ENCODE data around the gene KLHL13.

KLHL13 gene

DNA sequence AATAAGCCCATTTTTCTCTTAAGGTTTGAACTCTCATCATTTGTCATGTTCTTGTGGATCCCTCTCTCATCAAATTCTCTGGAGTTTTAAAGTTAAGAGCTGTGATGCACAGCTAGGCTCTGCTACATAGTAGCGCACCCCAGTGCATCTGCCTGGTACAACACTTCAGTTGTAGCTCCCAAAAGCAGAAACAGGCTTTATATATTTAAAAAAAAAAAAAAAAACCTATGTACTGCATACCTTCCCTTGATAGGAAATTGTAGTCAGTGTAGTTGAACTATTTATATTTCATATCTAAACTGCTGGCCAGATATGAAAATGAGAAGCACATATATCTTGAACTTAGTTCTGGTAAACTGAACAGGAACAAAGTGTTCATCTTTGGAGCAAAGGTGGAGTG is 131.4 kb downstream of the KLHL13 start (continued):
- TF ChIP-seq, protein P1, sequence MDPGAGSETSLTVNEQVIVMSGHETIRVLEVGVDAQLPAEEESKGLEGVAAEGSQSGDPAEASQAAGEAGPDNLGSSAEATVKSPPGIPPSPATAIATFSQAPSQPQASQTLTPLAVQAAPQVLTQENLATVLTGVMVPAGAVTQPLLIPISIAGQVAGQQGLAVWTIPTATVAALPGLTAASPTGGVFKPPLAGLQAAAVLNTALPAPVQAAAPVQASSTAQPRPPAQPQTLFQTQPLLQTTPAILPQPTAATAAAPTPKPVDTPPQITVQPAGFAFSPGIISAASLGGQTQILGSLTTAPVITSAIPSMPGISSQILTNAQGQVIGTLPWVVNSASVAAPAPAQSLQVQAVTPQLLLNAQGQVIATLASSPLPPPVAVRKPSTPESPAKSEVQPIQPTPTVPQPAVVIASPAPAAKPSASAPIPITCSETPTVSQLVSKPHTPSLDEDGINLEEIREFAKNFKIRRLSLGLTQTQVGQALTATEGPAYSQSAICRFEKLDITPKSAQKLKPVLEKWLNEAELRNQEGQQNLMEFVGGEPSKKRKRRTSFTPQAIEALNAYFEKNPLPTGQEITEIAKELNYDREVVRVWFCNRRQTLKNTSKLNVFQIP (CRISPR knock-in tag; IDR thresholded peaks at IDR 0.05; ENCODE audit: borderline replicate concordance, low read depth): no peak
- TF ChIP-seq ZNF8 (CRISPR knock-in tag; IDR thresholded peaks at IDR 0.05): no peak

DNA sequence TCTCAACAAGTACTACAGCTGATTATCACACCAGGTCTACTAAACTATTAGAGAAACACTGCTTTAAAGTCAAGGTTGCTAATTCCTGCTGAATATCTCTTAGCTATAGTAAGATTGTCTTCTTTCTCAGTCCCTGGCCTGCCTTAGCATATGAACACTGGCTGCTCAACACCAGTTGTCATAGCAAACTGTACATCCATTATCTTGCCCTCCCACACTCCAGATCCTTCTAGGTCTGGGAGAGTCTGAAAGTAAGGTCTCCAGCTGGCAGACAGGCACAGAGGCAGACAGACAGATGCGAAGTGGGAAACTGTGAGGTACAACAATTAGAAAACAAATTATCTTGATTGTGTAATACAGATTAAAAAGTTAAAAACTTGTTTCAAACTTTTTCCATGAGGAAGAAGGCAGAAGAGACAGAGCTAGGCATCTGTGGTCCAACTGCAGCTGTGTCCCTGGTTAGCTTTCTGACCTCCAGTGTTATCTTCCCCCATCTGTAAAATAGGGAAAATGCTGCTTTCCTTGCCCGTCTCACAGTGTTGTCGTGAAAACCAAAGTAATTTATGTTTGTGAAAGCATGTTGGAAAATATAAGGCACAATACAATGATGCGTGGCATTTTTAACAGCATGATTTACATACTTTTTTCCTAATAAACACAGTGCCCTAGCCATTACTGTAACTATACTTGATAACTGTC is 133.8 kb downstream of the KLHL13 start:
- ATAC-seq: peak; percentile 25; the same call in 1 of the 3 replicates
- TF ChIP-seq ZFP30 (CRISPR knock-in tag; IDR thresholded peaks at IDR 0.05): no peak
- TF ChIP-seq SNAI2 (CRISPR knock-in tag; IDR thresholded peaks at IDR 0.05): no peak
- no peak for TF ChIP-seq ZNF8 (CRISPR knock-in tag; IDR thresholded peaks at IDR 0.05)
- TF ChIP-seq ZC3H10 (CRISPR knock-in tag; IDR thresholded peaks at IDR 0.05): no peak
- TF ChIP-seq GLIS3 (CRISPR knock-in tag; IDR thresholded peaks at IDR 0.05): no peak
- TF ChIP-seq, protein P2, sequence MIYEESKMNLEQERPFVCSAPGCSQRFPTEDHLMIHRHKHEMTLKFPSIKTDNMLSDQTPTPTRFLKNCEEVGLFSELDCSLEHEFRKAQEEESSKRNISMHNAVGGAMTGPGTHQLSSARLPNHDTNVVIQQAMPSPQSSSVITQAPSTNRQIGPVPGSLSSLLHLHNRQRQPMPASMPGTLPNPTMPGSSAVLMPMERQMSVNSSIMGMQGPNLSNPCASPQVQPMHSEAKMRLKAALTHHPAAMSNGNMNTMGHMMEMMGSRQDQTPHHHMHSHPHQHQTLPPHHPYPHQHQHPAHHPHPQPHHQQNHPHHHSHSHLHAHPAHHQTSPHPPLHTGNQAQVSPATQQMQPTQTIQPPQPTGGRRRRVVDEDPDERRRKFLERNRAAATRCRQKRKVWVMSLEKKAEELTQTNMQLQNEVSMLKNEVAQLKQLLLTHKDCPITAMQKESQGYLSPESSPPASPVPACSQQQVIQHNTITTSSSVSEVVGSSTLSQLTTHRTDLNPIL (CRISPR knock-in tag; IDR thresholded peaks at IDR 0.05; ENCODE audit: low read depth): no peak
- no peak for TF ChIP-seq ESRRG (CRISPR knock-in tag; IDR thresholded peaks at IDR 0.05)
- no peak for TF ChIP-seq RARB (CRISPR knock-in tag; IDR thresholded peaks at IDR 0.05)
- no peak for TF ChIP-seq TCF4 (CRISPR knock-in tag; IDR thresholded peaks at IDR 0.05; ENCODE audit: borderline replicate concordance)
- TF ChIP-seq, protein P3, sequence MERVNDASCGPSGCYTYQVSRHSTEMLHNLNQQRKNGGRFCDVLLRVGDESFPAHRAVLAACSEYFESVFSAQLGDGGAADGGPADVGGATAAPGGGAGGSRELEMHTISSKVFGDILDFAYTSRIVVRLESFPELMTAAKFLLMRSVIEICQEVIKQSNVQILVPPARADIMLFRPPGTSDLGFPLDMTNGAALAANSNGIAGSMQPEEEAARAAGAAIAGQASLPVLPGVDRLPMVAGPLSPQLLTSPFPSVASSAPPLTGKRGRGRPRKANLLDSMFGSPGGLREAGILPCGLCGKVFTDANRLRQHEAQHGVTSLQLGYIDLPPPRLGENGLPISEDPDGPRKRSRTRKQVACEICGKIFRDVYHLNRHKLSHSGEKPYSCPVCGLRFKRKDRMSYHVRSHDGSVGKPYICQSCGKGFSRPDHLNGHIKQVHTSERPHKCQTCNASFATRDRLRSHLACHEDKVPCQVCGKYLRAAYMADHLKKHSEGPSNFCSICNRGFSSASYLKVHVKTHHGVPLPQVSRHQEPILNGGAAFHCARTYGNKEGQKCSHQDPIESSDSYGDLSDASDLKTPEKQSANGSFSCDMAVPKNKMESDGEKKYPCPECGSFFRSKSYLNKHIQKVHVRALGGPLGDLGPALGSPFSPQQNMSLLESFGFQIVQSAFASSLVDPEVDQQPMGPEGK (CRISPR knock-in tag; IDR thresholded peaks at IDR 0.05; ENCODE audit: borderline replicate concordance): no peak
- TF ChIP-seq, protein P4, sequence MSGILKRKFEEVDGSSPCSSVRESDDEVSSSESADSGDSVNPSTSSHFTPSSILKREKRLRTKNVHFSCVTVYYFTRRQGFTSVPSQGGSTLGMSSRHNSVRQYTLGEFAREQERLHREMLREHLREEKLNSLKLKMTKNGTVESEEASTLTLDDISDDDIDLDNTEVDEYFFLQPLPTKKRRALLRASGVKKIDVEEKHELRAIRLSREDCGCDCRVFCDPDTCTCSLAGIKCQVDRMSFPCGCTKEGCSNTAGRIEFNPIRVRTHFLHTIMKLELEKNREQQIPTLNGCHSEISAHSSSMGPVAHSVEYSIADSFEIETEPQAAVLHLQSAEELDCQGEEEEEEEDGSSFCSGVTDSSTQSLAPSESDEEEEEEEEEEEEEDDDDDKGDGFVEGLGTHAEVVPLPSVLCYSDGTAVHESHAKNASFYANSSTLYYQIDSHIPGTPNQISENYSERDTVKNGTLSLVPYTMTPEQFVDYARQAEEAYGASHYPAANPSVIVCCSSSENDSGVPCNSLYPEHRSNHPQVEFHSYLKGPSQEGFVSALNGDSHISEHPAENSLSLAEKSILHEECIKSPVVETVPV (CRISPR knock-in tag; IDR thresholded peaks at IDR 0.05): no peak
- TF ChIP-seq, protein P1 (CRISPR knock-in tag; IDR thresholded peaks at IDR 0.05; ENCODE audit: borderline replicate concordance, low read depth): no peak
- TF ChIP-seq BACH2 (CRISPR knock-in tag; IDR thresholded peaks at IDR 0.05; ENCODE audit: borderline replicate concordance): no peak
- no peak for TF ChIP-seq ZNF565 (CRISPR knock-in tag; conservative IDR thresholded peaks at IDR 0.05; ENCODE audit: low read depth)
- TF ChIP-seq ISL1 (CRISPR knock-in tag; IDR thresholded peaks at IDR 0.05): no peak

DNA sequence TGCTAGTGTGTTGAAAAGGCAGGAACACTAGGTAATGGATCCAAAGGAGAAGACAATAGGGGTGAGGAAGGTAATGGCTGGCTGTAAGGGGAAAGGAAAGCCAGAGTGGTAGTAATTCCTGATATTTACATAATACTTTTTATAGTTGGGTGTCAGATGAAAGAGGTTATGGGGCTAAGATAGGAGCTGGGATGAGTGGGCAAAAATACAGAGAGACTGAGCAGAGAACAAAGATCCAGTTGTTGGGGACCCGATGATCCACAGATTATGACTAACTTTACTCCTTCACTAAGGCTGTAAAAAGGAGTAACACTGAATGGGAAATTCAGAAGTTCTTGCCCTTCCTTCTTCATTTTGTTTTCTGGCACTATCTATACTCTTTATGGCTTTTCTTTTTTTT is 138.2 kb downstream of the KLHL13 start:
- TF ChIP-seq CSDC2 (CRISPR knock-in tag; IDR thresholded peaks at IDR 0.05) (no peak), ESRRG (CRISPR knock-in tag; IDR thresholded peaks at IDR 0.05) (no peak), BACH2 (CRISPR knock-in tag; IDR thresholded peaks at IDR 0.05; ENCODE audit: borderline replicate concordance) (no peak), ZNF565 (CRISPR knock-in tag; conservative IDR thresholded peaks at IDR 0.05; ENCODE audit: low read depth) (no peak), PPARA (CRISPR knock-in tag; IDR thresholded peaks at IDR 0.05; ENCODE audit: borderline replicate concordance) (no peak), ZNF8 (CRISPR knock-in tag; IDR thresholded peaks at IDR 0.05) (no peak), ZFP3 (CRISPR knock-in tag; IDR thresholded peaks at IDR 0.05) (no peak)
- TF ChIP-seq, protein P5, sequence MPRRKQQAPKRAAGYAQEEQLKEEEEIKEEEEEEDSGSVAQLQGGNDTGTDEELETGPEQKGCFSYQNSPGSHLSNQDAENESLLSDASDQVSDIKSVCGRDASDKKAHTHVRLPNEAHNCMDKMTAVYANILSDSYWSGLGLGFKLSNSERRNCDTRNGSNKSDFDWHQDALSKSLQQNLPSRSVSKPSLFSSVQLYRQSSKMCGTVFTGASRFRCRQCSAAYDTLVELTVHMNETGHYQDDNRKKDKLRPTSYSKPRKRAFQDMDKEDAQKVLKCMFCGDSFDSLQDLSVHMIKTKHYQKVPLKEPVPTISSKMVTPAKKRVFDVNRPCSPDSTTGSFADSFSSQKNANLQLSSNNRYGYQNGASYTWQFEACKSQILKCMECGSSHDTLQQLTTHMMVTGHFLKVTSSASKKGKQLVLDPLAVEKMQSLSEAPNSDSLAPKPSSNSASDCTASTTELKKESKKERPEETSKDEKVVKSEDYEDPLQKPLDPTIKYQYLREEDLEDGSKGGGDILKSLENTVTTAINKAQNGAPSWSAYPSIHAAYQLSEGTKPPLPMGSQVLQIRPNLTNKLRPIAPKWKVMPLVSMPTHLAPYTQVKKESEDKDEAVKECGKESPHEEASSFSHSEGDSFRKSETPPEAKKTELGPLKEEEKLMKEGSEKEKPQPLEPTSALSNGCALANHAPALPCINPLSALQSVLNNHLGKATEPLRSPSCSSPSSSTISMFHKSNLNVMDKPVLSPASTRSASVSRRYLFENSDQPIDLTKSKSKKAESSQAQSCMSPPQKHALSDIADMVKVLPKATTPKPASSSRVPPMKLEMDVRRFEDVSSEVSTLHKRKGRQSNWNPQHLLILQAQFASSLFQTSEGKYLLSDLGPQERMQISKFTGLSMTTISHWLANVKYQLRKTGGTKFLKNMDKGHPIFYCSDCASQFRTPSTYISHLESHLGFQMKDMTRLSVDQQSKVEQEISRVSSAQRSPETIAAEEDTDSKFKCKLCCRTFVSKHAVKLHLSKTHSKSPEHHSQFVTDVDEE (CRISPR knock-in tag; IDR thresholded peaks at IDR 0.05): no peak
- TF ChIP-seq, protein P3 (CRISPR knock-in tag; IDR thresholded peaks at IDR 0.05; ENCODE audit: borderline replicate concordance): no peak
- TF ChIP-seq, protein P4 (CRISPR knock-in tag; IDR thresholded peaks at IDR 0.05): no peak
- no peak for ATAC-seq
